Neuronal stem cell (in vitro differentiated cells): ENCODE results near the gene METTL21A. TPM values are rescaled to one million over a fixed set of nuclear protein-coding genes. Genes with fewer than 3 reads are reported as not detected.

Experiments used
- DNase-seq: peaks from one replicate; pipeline ENCODE4 v3.0.0-alpha.2; 2013; ENCODE audit warnings: low spot score
- H2AFZ ChIP-seq: one replicate; pipeline ENCODE4 v1.6.1; 2013; ENCODE audit warnings: mild to moderate bottlenecking, low read length, inconsistent platforms
- H2AK5ac ChIP-seq: 2 replicates; pipeline ENCODE4 v1.6.1; 2013; ENCODE audit warnings: low read depth, mild to moderate bottlenecking, inconsistent platforms, low read length, moderate library complexity, mixed read lengths
- H2BK120ac ChIP-seq: 2 replicates; pipeline ENCODE4 v1.6.1; 2013; ENCODE audit warnings: low read depth, mild to moderate bottlenecking, inconsistent platforms, low read length, moderate library complexity, mixed read lengths
- H2BK12ac ChIP-seq: one replicate; pipeline ENCODE4 v1.6.1; 2013; ENCODE audit warnings: low read length, inconsistent platforms
- H2BK15ac ChIP-seq: 2 replicates; pipeline ENCODE4 v1.6.1; 2013; ENCODE audit warnings: mild to moderate bottlenecking, low read length, inconsistent platforms, mixed read lengths
- H2BK5ac ChIP-seq: one replicate; pipeline ENCODE4 v1.6.1; 2013; ENCODE audit warnings: inconsistent platforms, mild to moderate bottlenecking, low read length, moderate library complexity
- H3K14ac ChIP-seq: one replicate; pipeline ENCODE4 v1.6.1; 2013; ENCODE audit warnings: low read length, inconsistent platforms
- H3K18ac ChIP-seq: 2 replicates; pipeline ENCODE4 v1.6.1; 2013; ENCODE audit warnings: low read length, inconsistent platforms
- H3K23ac ChIP-seq: 2 replicates; pipeline ENCODE4 v1.6.1; 2013; ENCODE audit warnings: low read depth, mild to moderate bottlenecking, mixed read lengths, low read length, inconsistent platforms; ENCODE audit not compliant: poor library complexity
- H3K27ac ChIP-seq: replicated peaks from 3 replicates; pipeline ENCODE4 v1.5.1; 2013; ENCODE audit warnings: low read length, inconsistent platforms
- H3K27me3 ChIP-seq, 3 experiments: 2 replicates each; pipeline ENCODE4 v1.6.1; 2013; ENCODE audit warnings: low read length in 3 of 3, mild to moderate bottlenecking in 2 of 3, inconsistent platforms in 1 of 3, low read depth in 1 of 3, mixed read lengths in 1 of 3, moderate library complexity in 1 of 3; ENCODE audit not compliant: control insufficient read depth in 3 of 3, insufficient read depth in 3 of 3
- H3K36me3 ChIP-seq, 2 donors: replicated peaks in 1 of 2; 2 replicates each; pipeline ENCODE4 v1.6.1; 2013; ENCODE audit warnings: low read length in 2 of 2; ENCODE audit not compliant: control insufficient read depth in 2 of 2, insufficient read depth in 2 of 2
- H3K4ac ChIP-seq: 2 replicates; pipeline ENCODE4 v1.6.1; 2013; ENCODE audit warnings: inconsistent platforms, mild to moderate bottlenecking, low read length, moderate library complexity
- H3K4me1 ChIP-seq, 2 donors: 1 replicate in 1 of 2; 2 replicates in 1 of 2; pipeline ENCODE4 v1.6.1; 2013; ENCODE audit warnings: low read length in 2 of 2, low read depth in 1 of 2; ENCODE audit not compliant: control insufficient read depth in 2 of 2, insufficient read depth in 1 of 2
- H3K4me2 ChIP-seq: one replicate; pipeline ENCODE4 v1.6.1; 2013; ENCODE audit warnings: mild to moderate bottlenecking, low read length, inconsistent platforms; ENCODE audit not compliant: insufficient read depth, poor library complexity, severe bottlenecking
- H3K4me3 ChIP-seq, 2 donors: 2 replicates each; pipeline ENCODE4 v1.5.1; 2013; ENCODE audit warnings: low read length in 2 of 2, mild to moderate bottlenecking in 2 of 2, inconsistent platforms in 1 of 2, moderate library complexity in 1 of 2
- H3K79me1 ChIP-seq: one replicate; pipeline ENCODE4 v1.6.1; 2013; ENCODE audit warnings: low read depth, mild to moderate bottlenecking, inconsistent platforms, low read length, moderate library complexity
- H3K9ac ChIP-seq: one replicate; pipeline ENCODE4 v1.6.1; 2013; ENCODE audit warnings: mild to moderate bottlenecking, low read depth, low read length, inconsistent platforms; ENCODE audit not compliant: poor library complexity
- H3K9me3 ChIP-seq, 2 donors: replicated peaks in 1 of 2; 2 replicates each; pipeline versions ENCODE3 to v1.6.1; 2013; ENCODE audit warnings: low read length in 2 of 2, mild to moderate bottlenecking in 2 of 2, inconsistent platforms in 1 of 2, low read depth in 1 of 2, mixed read lengths in 1 of 2, moderate library complexity in 1 of 2; ENCODE audit not compliant: control insufficient read depth in 2 of 2, insufficient read depth in 1 of 2
- H4K8ac ChIP-seq: one replicate; pipeline ENCODE4 v1.6.1; 2013; ENCODE audit warnings: low read depth, mild to moderate bottlenecking, inconsistent platforms, low read length, moderate library complexity
- H4K91ac ChIP-seq: one replicate; pipeline ENCODE4 v1.6.1; 2013; ENCODE audit warnings: low read length, low read depth, mild to moderate bottlenecking, inconsistent platforms; ENCODE audit not compliant: poor library complexity
- WGBS, 2 donors: extraction: QIAGEN DNeasy Blood & Tissue Kit; methylation state at CpG; one replicate each; pipeline ENCODE4 v1.1.7; 2013; ENCODE audit warnings: missing lambda C conversion rate in 2 of 2, mixed read lengths in 1 of 2; ENCODE audit not compliant: insufficient read length in 2 of 2, insufficient replicate concordance in 1 of 2; ENCODE audit errors: extremely low coverage in 2 of 2; 5-methylcytosine and 5-hydroxymethylcytosine counted together
- small RNA-seq: library from polyadenylated mRNA; stranded (forward); fragments of <200 nt; extraction: miRNeasy Mini kit (QIAGEN cat#:217004); gene quantifications from one replicate; pipeline ENCODE3, GENCODE V24; 2013; ENCODE audit not compliant: insufficient read depth

Gene METTL21A

DNA sequence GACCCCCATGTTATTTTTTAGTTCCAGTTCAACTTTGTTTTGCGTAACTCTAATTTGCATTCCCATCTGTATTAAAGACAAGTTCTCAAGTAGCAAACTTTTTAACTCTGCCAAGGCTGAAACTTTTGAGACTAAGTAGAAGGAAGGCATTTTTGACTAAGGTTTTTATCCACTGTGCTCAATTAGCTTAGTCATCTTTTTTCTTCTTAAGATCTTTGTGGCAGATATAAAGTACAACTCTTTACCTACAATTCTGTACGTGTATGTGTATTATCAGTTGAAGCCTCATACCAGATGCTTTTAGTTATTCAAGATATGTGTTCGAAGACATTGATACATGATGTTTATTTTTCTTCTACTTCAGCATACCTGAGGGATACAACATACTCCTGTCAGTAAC lies 53.8 kb downstream of the METTL21A start:
- Histone ChIP-seq H2BK120ac (no peak overlapping the region), H3K79me1 (no peaks in the 10 kb centered on the region), H3K36me3 (peaks cover 5 to 100% of the 10 kb centered on the region in 2 donors), H4K91ac (no peak overlapping the region), H2AFZ (no peak overlapping the region), H2BK5ac (no peak overlapping the region), H3K4me2 (no peak overlapping the region), H3K4me3 (no peak overlapping the region), H3K14ac (no peak overlapping the region), H3K27ac (no peak overlapping the region), H2AK5ac (no peak overlapping the region), H4K8ac (no peak overlapping the region), H3K4me1 (peaks cover 0 to 1% of the 10 kb centered on the region in 2 donors), H3K9ac (no peak overlapping the region), H2BK15ac (no peak overlapping the region), H3K23ac (no peak overlapping the region), H3K4ac (no peak overlapping the region), H3K27me3 (no peaks in the 10 kb centered on the region), H3K9me3 (no peaks in the 10 kb centered on the region), H2BK12ac (no peak overlapping the region), H3K18ac (no peak overlapping the region)
- no CpG with 5 or more reads among the region's 3 CpGs for WGBS, 2 donors
- DNase-seq = no peak

DNA sequence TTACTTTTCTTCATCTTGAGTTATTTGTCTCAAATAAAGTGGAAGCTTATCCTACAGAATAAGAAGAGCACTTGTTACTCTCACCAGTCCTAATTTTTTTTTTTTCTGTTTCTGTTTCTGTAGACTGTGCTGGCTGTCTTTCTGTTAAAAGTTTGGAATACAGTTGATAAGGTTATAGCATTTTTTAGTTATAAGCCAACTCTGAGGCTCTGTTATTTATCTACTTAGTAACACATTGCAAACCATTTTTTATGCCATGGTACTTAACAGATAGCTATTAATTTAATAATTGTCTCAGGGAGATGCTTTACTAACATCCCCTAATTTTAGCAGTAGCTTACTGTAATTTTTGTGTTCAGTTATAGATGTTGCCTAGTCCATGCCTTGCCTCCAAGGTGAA lies 57.5 kb downstream of the METTL21A start:
- H2BK15ac ChIP-seq = no peak overlapping the region
- peaks cover 0 to 1% of the 10 kb centered on the region in 2 donors for H3K4me1 ChIP-seq
- no peak overlapping the region for H2AK5ac ChIP-seq
- H3K23ac ChIP-seq = no peak overlapping the region
- H3K18ac ChIP-seq = no peak overlapping the region
- H2BK5ac ChIP-seq = no peak overlapping the region
- H3K9me3 ChIP-seq = no peaks in the 10 kb centered on the region
- no peak overlapping the region for H3K14ac ChIP-seq
- no peak overlapping the region for H3K9ac ChIP-seq
- H2BK120ac ChIP-seq = no peak overlapping the region
- no peaks in the 10 kb centered on the region for H3K27me3 ChIP-seq
- no peak overlapping the region for H4K8ac ChIP-seq
- no peak overlapping the region for H3K27ac ChIP-seq
- no peak overlapping the region for H3K4me2 ChIP-seq
- DNase-seq = no peak
- no peak overlapping the region for H2BK12ac ChIP-seq
- no peak overlapping the region for H3K4ac ChIP-seq
- H2AFZ ChIP-seq = no peak overlapping the region
- no peak overlapping the region for H3K4me3 ChIP-seq
- H3K79me1 ChIP-seq = no peaks in the 10 kb centered on the region
- H3K36me3 ChIP-seq = peaks cover 7 to 100% of the 10 kb centered on the region in 2 donors
- H4K91ac ChIP-seq = no peak overlapping the region

DNA sequence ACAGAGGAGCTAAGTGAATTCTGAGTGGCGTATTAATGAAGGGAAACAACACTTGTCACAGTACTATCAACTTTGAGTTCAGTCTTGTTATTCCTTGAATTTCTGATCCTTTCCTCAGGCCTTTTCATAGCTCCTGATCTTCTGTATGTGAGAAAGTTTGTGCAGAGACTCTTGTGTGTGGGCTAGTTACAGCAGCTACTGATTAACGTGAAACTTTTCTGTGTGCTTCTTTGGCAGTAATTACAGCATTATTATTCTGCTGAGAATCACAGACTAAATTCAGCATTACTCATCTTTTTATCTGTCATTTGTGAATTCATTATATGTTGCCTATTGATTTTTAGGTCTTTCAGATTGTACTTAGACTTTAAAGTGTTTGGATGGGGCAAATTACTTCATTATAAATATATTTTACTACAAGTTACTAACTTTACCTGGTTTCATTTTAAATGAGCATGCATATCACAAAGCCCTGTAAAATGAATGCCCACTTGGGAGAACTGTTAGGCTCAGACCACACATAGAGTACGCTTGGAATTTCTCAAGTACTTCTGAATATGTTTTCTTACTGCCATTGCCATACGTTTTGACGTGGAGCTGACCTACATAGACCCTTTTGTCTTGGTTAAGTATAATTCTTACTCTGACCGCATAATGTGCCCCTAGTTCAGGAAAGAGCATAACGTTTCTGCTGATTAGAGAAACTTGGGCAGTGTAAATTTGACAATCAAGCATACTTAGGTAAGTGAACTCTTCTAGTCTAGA lies 59.3 kb downstream of the METTL21A start:
- Histone ChIP-seq H2AK5ac (no peak overlapping the region), H3K36me3 (peaks cover 4 to 100% of the 10 kb centered on the region in 2 donors), H3K9ac (no peak overlapping the region), H3K23ac (no peak overlapping the region), H3K27ac (no peak overlapping the region), H2BK12ac (no peak overlapping the region), H3K27me3 (no peaks in the 10 kb centered on the region), H3K4ac (no peak overlapping the region), H2BK15ac (no peak overlapping the region), H3K14ac (no peak overlapping the region), H4K8ac (no peak overlapping the region), H3K4me3 (no peak overlapping the region), H3K79me1 (no peaks in the 10 kb centered on the region), H2BK120ac (no peak overlapping the region), H2BK5ac (no peak overlapping the region), H4K91ac (no peak overlapping the region), H3K18ac (no peak overlapping the region), H3K4me2 (no peak overlapping the region), H3K9me3 (no peaks in the 10 kb centered on the region), H2AFZ (no peak overlapping the region), H3K4me1 (peaks cover 1 to 6% of the 10 kb centered on the region in 2 donors)
- no CpG with 5 or more reads among the region's 7 CpGs for WGBS, 2 donors
- no peak for DNase-seq

Small RNAs within 50 kb of the gene (small RNA-seq; reads per million reads assigned to genes)
- gene RPS29P9 = not detected
